ENCODE data around the gene DBH.

Gene DBH

DNA sequence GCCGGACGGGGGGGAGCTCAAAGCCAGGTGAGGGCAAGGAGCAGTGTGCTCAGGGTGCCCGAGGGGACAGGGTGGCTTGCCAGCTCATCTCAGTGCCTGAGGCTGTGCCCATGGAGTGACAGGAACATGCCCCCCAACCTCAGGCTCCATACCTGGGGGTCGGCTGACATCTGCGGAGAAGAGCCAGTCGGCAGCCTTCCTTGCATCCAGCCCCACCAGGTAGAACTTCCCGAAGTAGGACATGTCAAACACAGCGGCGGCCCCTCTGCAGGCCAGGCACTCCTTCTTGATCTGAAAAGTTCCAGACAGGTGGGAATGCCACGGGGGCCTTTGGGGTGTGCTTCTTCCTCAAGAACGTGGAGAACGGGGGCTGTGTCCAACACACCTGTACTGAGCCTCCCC is 59.9 kb downstream of the DBH start:
- in situ Hi-C loops (cut with MboI; ENCODE audit: low sequenced_read_pairs) = no loop called here

- in situ Hi-C loops (cut with MboI; ENCODE audit: low sequenced_read_pairs) = no loop called here
Observed at GRCh38 chr9:133699546-133699945, 63.4 kb downstream of the DBH start.

GRCh38 chr9:133700819-133701320 is 64.7 kb downstream of the DBH start:
- in situ Hi-C loops (cut with MboI; ENCODE audit: low sequenced_read_pairs) = no loop called here

DNA sequence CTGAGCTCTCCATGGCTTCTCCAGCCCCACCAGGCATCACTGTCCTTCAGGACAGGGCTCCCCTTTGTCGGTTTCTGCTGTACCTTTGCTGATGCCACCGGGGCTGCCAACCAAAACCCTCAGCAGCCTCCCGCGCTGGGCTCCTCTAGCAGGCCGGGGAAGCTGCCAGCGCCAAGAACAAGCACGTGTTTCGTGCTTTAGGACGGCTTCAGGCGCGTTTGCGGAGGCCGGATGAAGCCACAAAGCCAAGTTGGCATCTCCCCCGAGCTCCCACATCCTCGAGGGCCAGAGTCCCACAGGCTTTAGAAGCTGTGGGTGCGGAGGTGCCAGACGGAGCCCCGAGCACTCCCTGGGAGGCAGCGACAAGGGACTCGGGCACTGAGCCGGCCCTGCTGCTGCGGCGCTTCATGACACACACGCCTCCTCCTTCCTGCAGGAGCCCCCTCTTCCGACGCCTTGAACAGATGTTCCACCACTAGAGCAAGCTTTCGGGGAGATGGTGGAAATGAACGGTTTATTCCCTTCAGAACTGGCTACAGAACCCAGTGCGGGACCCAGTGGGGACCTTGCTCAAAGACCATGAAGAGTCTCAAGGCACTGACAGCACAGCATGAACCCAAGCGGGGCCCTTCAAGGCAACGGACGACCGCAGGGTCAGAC is 65.3 kb downstream of the DBH start:
- in situ Hi-C loops (cut with MboI; ENCODE audit: low sequenced_read_pairs) = no loop called here

- in situ Hi-C loops (cut with MboI; ENCODE audit: low sequenced_read_pairs) = no loop called here
Observed at GRCh38 chr9:133701981-133702797, 66.0 kb downstream of the DBH start.

DNA sequence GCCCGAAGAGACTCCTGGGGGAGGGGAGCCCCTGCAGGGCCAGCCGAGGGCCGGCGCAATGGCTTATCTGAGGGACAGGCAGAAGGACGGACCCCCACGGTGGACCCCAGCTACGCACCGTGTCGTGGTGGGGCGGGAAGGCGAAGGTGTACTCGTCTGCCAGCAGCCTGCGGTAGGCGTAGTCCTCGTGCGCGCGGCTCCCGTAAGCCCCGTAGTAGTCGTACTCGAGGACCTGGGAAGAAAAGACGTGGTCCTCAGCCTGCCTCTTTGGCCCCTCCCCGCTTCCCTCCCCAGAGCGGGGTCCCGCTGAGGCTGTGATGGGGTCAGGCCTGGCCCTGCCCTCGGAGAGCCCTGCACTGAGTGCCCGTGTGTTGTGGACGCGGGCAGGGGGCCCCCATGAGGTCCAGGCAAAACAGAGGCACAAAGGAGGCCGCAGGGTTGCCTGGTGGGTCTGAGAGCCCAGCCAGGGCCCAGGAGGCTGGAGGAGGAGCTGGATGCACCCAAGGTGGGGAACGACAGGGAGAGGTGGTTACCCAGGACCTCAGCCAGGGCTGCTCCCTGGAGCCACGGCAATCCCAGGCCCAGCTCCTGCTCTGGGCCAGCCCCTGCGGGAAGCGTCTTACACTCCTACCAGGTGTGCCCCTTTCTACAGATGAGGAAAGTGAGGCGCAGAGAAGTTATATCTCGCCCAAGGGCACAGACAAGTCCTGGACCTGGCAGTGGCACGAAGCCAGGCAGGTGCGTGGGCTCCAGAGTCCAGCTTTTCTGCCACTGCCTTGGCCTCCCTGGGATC is 66.8 kb downstream of the DBH start:
- in situ Hi-C loops (cut with MboI; ENCODE audit: low sequenced_read_pairs) = no loop called here

- in situ Hi-C loops (cut with MboI; ENCODE audit: low sequenced_read_pairs) = no loop called here
Observed at GRCh38 chr9:133703591-133704399, 67.6 kb downstream of the DBH start.

DNA sequence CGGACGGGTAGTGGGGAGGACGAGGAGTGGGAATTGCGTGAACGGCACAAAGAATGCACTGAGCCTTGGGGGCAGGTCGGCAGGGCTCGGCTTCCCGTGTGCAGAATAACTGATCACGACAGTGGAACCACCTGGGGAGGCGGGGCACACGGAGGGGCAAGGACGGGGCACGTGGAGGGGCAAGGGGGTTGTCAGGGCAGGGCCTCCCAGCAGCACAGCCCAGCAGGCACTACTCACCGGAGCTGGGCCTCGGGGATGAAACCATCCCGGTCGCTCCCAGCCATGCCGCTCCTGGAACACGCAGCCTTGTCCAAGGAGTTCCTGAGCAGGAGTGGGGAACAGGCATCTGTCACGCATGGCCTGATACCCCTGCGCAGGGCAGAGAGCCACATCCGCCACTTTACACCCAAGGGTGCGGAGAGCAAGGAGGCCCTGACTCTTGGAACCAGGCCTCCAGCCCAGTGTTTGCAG is 68.6 kb downstream of the DBH start:
- in situ Hi-C loops (cut with MboI; ENCODE audit: low sequenced_read_pairs) = no loop called here

- in situ Hi-C loops (cut with MboI; ENCODE audit: low sequenced_read_pairs) = no loop called here
Observed at GRCh38 chr9:133705576-133705975, 69.4 kb downstream of the DBH start.

GRCh38 chr9:133706307-133707050 is 70.3 kb downstream of the DBH start:
- in situ Hi-C loops (cut with MboI; ENCODE audit: low sequenced_read_pairs) = no loop called here

DNA sequence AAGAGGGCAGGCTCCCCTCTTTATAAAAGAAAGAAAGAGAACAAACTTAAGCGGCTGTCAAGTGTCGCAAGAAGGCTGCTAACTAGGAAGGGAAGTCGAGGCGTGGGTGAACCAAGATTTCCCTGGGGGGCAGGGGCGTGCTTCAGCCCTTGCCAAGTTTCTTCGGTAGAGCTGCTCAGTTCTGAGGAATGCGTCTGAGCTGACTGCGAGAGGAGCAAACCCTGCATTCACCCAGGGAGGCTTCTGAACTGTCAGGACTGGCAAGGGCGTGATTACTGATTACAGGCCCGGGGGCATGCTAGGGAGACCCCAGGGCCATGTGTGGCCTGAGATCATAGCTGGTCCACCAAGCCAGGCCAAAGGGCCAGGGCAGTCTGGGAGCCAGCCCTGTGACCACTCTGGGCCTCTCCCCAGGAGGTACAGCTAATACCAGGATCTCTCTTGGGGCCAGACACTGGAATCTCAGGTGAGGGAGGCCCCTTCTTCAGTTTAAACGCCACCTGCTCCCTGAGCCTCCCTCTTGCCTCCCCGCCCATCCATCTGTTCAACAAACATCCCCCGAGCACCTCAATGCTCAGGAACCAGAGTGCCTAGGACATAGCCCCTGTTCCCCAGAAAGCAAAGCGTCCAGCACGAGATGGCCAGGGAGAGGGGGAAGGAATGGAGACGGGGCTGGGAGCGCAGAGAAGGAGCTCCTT is 71.1 kb downstream of the DBH start:
- in situ Hi-C loops (cut with MboI; ENCODE audit: low sequenced_read_pairs) = no loop called here

- in situ Hi-C loops (cut with MboI; ENCODE audit: low sequenced_read_pairs) = no loop called here
Observed at GRCh38 chr9:133707763-133708245, 71.6 kb downstream of the DBH start.

DNA sequence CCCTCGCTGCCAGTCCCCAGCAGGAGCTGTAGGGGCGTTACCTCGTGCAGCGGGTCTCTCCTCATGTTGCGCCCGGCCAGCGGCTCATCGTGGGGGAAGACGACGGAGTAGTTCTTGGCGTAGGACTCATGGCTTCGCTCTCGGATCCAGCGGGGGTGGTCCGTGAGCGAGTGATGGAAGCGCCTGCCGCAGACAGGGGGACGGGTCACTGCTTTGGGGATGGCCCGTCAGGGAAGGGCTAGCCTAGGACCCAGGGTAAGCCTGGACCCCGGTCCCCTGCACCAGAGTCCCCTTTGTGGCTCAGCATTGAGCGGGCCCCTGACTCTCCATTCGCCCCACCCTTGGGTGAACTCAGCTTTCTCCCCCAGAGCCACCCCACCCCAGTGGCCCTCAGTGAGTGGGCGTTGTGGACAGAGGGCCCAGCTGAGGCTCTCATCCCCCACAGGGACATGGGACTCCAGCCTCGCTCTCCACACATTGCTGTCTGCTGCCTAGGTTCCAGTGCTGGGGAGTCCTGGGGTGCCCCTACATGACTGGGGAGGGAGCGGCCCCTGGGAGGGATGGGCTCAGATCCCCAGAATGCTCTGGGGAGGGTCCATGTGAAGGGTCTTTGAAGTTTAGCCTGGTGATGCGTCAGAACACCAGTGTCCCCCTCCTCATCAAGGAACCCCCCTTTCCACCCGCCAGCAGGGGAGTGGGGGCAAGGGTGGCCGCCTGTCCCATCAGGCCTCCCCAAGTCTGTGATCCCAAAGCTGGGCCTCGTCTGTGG is 72.3 kb downstream of the DBH start:
- in situ Hi-C loops (cut with MboI; ENCODE audit: low sequenced_read_pairs) = no loop called here
